Retinal pigment epithelial cell (primary cell): Measurements from ENCODE around the gene PTPRN2.

ENCODE experiments used
- DNase-seq: peaks from one replicate; pipeline ENCODE4 v3.0.0-alpha.2; 2010; ENCODE audit warnings: low read depth
- H3K4me3 ChIP-seq: 2 replicates; pipeline ENCODE4 v1.5.1; 2011; ENCODE audit warnings: mild to moderate bottlenecking, low read length, control low read depth, moderate library complexity
- TF ChIP-seq, protein P1 (sequence below): conservative IDR thresholded peaks from 2 replicates; pipeline ENCODE4 v1.5.1; 2011; ENCODE audit warnings: low read depth, low read length, control low read depth, inconsistent platforms

PTPRN2 gene

DNA sequence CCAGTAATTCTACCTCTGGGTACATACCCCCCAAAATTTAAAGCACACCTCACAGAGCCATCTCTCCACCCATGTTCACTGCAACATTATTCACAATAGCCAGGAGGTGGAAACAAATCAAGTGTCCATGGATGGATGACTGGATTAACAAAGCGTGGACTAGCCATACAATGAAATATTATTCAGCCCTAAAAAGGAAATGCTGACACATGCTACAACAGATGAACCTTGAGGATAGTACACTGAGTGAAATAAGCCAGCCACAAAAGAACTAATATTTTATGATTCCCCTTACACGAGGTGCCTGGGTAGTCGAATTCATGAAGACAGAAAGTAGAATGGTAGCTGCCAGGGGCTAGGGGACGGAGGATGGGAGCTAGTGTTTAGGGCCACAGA is 31.1 kb upstream of the PTPRN2 start:
- TF ChIP-seq, protein P1, sequence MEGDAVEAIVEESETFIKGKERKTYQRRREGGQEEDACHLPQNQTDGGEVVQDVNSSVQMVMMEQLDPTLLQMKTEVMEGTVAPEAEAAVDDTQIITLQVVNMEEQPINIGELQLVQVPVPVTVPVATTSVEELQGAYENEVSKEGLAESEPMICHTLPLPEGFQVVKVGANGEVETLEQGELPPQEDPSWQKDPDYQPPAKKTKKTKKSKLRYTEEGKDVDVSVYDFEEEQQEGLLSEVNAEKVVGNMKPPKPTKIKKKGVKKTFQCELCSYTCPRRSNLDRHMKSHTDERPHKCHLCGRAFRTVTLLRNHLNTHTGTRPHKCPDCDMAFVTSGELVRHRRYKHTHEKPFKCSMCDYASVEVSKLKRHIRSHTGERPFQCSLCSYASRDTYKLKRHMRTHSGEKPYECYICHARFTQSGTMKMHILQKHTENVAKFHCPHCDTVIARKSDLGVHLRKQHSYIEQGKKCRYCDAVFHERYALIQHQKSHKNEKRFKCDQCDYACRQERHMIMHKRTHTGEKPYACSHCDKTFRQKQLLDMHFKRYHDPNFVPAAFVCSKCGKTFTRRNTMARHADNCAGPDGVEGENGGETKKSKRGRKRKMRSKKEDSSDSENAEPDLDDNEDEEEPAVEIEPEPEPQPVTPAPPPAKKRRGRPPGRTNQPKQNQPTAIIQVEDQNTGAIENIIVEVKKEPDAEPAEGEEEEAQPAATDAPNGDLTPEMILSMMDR: no peak
- H3K4me3 ChIP-seq: no peak overlapping the region
- no peak for DNase-seq

DNA sequence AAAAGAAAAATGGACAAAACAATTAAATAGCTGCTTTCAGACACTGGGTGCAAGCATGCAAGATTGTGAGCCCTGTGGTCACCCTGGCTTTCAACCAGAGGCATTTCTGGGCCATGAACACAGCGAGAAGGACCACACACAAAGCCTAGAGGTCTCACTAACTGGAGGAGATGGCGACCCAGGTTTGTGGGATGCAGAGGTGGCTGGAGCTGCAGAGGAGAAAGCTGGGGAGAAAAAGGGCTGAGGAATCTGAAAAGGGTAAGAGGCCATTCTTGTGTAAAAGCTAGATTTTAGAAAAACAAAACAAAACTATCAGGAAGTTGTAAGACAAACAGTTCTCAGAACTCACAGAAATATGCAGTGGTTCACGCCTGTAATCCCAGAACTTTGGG is 30.1 kb upstream of the PTPRN2 start:
- H3K4me3 ChIP-seq: no peak overlapping the region
- DNase-seq: no peak

DNA sequence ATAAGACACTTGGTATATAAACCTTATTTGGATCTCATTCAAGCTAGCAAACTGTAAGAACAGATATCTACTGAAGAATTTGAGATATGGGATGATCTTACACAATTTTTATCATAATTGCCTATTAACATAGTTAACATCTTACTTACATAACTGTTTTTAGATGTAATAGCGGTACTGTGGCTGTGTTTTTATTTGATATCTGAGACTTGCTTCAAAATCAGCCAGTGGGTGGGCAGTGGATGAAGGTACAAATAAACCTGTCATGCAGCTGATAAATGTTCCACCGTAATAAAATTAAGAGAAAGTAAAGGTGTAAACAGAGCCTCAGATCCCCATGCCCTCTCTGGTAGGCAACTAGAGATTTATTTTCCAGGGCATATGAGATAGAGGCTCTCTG is 28.4 kb upstream of the PTPRN2 start:
- no peak for DNase-seq
- no peak overlapping the region for H3K4me3 ChIP-seq
- TF ChIP-seq, protein P1: no peak

More for the DNA sequence above, 30.1 kb upstream of the PTPRN2 start:
- TF ChIP-seq, protein P1: no peak

DNA sequence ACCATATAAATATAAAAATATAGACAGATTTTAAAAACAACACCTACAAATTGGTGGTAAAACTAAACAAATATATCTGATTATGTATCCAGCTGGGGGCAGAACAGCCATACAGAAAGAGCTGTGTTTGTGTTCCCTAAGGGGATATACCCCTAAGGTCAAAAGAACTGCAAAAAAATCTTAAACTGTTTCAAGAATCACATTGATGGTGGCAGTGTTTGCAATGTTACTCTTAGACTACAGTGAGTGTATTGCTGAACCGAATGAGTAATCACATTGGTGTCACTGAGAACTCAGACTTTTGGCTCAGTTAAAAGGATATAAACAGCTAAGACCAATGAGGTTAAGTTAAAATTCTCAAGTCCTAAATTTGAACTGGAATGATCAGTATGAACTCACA is 27.1 kb upstream of the PTPRN2 start:
- no peak overlapping the region for H3K4me3 ChIP-seq
- no peak for DNase-seq
- TF ChIP-seq, protein P1: no peak

DNA sequence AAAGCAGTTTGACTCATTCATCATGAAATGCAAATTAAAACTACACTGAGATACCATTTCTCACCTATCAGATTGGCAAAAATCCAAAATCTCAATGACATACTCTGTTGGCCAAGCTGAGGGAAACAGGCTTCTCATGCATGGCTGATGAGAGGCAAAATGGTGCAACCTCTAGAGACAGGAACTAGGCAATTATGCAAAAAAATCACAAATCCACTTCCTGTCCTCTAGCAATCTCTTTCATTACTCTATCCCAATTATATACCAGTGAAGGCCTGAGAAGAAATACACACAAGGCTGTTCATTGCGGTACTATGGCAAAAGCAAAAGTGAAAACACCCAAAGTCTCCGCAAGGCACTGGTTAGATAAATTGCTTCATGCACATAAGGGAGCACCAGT is 25.9 kb upstream of the PTPRN2 start:
- TF ChIP-seq, protein P1: no peak
- no peak for DNase-seq
- no peak overlapping the region for H3K4me3 ChIP-seq

DNA sequence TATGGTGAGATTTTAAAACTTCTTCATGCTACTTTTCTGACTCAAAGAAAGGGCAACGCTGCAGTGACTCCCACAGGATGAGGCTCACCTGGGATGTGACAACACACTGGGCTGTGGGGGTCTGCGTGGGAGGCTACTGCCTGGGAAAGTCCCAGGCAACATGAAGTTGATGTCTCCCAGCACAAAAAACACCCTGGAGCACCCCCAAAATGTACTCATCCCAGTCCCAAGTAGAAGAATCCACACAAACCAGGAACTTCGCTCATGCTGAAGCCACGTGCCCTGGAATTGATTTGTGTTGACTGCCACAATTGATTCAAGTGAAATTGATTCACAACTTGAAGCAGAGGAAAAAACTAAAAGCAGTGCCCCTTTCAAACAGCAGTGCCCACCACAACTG is 24.9 kb upstream of the PTPRN2 start:
- TF ChIP-seq, protein P1: no peak
- DNase-seq: no peak
- H3K4me3 ChIP-seq: no peak overlapping the region

DNA sequence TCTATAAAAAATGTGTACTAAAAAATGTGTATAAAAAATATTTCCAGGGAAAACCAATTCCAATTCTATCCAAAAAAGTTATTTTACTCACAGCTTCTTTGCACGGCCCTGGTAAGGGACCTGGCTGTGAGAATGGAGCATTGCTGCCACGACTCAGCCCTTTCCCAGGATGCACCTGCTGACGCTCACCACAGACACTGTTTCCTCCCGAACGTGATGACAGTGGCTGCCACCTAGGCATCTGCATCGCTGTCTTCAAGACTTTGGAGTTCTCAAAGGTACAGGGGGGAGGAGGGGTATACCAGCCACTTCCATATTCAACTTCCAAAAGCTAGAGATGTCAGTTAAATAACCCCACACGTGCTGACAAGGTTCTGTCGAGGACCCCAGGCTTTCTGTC is 23.9 kb upstream of the PTPRN2 start:
- H3K4me3 ChIP-seq: no peak overlapping the region
- TF ChIP-seq, protein P1: no peak
- DNase-seq: no peak
